Testis (tissue), 2 donors: Measurements from ENCODE around the gene SUSD3.

ENCODE experiments used
- CTCF ChIP-seq, 3 experiments: fragments of 450-650 bp in 2 of 3; fragments of 200-600 bp in 1 of 3; sonication (generic) in 1 of 3; IDR thresholded peaks; one replicate each; pipeline ENCODE4 v1.5.1; 2016 to 2019; ENCODE audit warnings: antibody characterized with exemption in 3 of 3, mild to moderate bottlenecking in 2 of 3, moderate library complexity in 1 of 3
- POLR2A ChIP-seq: fragments of 450-650 bp; IDR thresholded peaks from one replicate; pipeline ENCODE4 v1.6.1; 2017; ENCODE audit warnings: antibody characterized with exemption, mild to moderate bottlenecking, moderate library complexity

DNA sequence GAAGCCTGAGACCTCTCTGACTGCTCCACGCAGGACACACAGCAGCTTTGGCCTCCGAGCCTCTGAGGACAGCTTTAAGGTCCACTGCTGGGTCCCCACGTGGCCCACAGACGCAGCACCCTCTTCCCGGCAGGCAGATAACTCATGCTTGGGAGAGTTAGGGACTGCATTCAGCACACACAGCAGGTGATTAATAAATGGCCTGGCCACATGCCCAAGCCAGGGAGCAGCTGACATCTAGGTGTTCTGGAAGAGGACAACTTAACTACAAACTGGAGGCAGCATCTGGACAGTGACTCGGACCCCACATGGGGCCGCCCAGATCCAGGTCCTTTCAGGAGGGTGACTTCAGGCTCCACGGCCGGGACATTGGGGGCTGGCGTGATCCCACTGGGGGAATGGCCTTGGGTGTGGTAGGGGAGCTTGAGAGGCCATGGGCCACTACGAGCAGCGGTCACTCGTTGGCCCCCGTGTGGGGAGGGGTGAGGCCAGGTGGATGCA is 64.3 kb downstream of the SUSD3 start:
- TF ChIP-seq CTCF (IDR thresholded peaks at IDR 0.05) (no peak), POLR2A (no peak)
